ENCODE results near the gene YWHAG.

DNA sequence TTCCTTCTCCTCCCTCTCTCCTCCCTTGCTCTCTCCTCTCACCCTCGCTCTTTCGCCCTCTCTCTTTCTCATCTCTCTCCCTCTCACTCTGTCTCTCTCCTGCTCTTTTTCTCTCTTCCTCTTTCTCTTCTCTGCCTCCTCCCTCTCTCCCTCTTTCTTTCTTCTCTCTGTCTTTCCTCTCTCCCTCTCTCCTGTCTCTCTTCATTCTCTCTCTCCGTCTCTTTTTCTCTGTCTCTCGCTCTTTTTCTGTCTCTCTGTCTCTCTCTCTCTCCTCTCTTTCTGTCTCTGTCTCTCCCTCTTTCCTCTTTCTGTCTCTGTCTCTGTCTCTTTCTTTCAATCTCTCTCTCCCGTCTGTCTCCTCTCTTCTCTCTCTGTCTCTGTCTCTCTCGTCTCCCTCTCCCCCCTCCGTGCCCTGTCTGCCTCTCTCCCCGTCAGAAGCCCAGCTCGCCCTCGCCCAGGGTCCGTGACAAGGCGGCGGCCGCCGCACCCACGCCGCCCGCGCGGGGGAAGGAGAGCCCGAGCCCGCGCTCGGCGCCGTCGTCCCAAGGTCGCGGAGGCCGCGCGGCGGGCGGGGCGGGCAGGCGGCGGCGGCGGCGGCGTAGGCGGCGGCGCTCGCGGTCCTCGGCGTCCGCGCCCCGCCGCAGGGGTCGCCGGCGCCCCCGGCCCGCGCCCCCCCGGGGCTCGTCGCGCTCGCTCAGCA, 77.6 kb downstream of the YWHAG start:
- TF ChIP-seq, protein P1, sequence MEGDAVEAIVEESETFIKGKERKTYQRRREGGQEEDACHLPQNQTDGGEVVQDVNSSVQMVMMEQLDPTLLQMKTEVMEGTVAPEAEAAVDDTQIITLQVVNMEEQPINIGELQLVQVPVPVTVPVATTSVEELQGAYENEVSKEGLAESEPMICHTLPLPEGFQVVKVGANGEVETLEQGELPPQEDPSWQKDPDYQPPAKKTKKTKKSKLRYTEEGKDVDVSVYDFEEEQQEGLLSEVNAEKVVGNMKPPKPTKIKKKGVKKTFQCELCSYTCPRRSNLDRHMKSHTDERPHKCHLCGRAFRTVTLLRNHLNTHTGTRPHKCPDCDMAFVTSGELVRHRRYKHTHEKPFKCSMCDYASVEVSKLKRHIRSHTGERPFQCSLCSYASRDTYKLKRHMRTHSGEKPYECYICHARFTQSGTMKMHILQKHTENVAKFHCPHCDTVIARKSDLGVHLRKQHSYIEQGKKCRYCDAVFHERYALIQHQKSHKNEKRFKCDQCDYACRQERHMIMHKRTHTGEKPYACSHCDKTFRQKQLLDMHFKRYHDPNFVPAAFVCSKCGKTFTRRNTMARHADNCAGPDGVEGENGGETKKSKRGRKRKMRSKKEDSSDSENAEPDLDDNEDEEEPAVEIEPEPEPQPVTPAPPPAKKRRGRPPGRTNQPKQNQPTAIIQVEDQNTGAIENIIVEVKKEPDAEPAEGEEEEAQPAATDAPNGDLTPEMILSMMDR (conservative IDR thresholded peaks at IDR 0.05; ENCODE audit: low read length): no peak
- TF ChIP-seq EZH2phosphoT487 (IDR thresholded peaks at IDR 0.05; ENCODE audit: borderline replicate concordance, low read depth, low read length): no peak
